Muscle of leg (tissue), 16 donors: Measurements from ENCODE around the gene ARHGDIG. TPM values are rescaled to one million over a fixed set of nuclear protein-coding genes. Genes with fewer than 3 reads are reported as not detected.

Source experiments
- DNase-seq: peaks from one replicate; pipeline ENCODE4 v3.0.0; 2013
- H3K27ac ChIP-seq: one replicate; pipeline ENCODE4 v1.5.1; 2013; ENCODE audit warnings: mild to moderate bottlenecking, low read length, control low read depth
- H3K27me3 ChIP-seq: one replicate; pipeline ENCODE4 v1.6.1; 2013; ENCODE audit warnings: low read length; ENCODE audit not compliant: control insufficient read depth, insufficient read depth
- H3K36me3 ChIP-seq: one replicate; pipeline ENCODE4 v1.6.1; 2013; ENCODE audit warnings: low read length; ENCODE audit not compliant: control insufficient read depth, insufficient read depth
- H3K4me1 ChIP-seq: one replicate; pipeline ENCODE4 v1.6.1; 2013; ENCODE audit warnings: low read length; ENCODE audit not compliant: control insufficient read depth, insufficient read depth
- H3K4me3 ChIP-seq: one replicate; pipeline ENCODE4 v1.5.1; 2013; ENCODE audit warnings: low read length, control low read depth
- H3K9me3 ChIP-seq: replicated peaks from 2 replicates; pipeline ENCODE4 v1.6.1; 2013; ENCODE audit warnings: low read depth, low read length; ENCODE audit not compliant: control insufficient read depth
- WGBS: methylation state at CpG from one replicate; pipeline ENCODE4 v1.1.5; 2013; ENCODE audit warnings: missing lambda C conversion rate; ENCODE audit not compliant: insufficient coverage; 5-methylcytosine and 5-hydroxymethylcytosine counted together
- long read RNA-seq, 11 donors: transcript quantifications; one replicate each; lab custom pipeline, GENCODE V29; 2026
- polyA plus RNA-seq, 8 donors: library from polyadenylated mRNA; unstranded; fragments of 120-200 nt; gene quantifications; one replicate each; pipeline versions ENCODE4 v1.2.1 to v1.2.3, GENCODE V29; 2013; ENCODE audit warnings: inconsistent platforms in 1 of 8, low replicate concordance in 1 of 8; ENCODE audit not compliant: insufficient read length in 8 of 8, insufficient read depth in 1 of 8
- total RNA-seq: library from RNA; stranded (reverse); fragments of 120-200 nt; gene quantifications from one replicate; pipeline ENCODE4 v1.2.4, GENCODE V29; 2013

Gene ARHGDIG
- total RNA-seq (1.0 TPM), polyA plus RNA-seq (1 to 10 TPM in 2 of 8 donors, under 1 TPM in 6; 0.30 to 2.4 (median 0.63) TPM)
- long read RNA-seq, donor 1 = 0 reads
- long read RNA-seq, donor 2 = 0 reads
- long read RNA-seq, donor 3 = 0 reads
- long read RNA-seq, donor 4, partial matches to known transcripts = 0 of 1 reads
- long read RNA-seq, donor 4, other reads (novel, unspliced or antisense) = 0 of 1 reads
- long read RNA-seq, donor 5 = 0 reads
- long read RNA-seq, donor 6, partial matches to known transcripts = 0 of 2 reads
- long read RNA-seq, donor 6, other reads (novel, unspliced or antisense) = 0 of 2 reads
- long read RNA-seq, donor 7, partial matches to known transcripts = 0 of 1 reads
- long read RNA-seq, donor 7, other reads (novel, unspliced or antisense) = 0 of 1 reads
- long read RNA-seq, donor 8 = 0 reads
- long read RNA-seq, donor 9 = 0 reads
- long read RNA-seq, donor 10 = 0 reads
- long read RNA-seq, donor 11 = 0 reads

GRCh38 chr16:280552-280951 is at the start of gene ARHGDIG:
Gene ARHGDIG, plus strand, starts transcription at chr16:280591. Its CDS starts 90 bp downstream, at chr16:280681.
- H3K4me3 ChIP-seq = peak within 1 kb of the TSS; percentile 19
- peaks cover 21% of the 10 kb centered on the region for H3K4me1 ChIP-seq
- peaks cover 55% of the 10 kb centered on the region for H3K27me3 ChIP-seq
- H3K36me3 ChIP-seq = no peaks in the 10 kb centered on the region
- no peaks in the 10 kb centered on the region for H3K9me3 ChIP-seq
- under 1% methylated on average over 52 of the region's 54 CpGs for WGBS
- peak; percentile 33 for DNase-seq
- H3K27ac ChIP-seq = no peak within 1 kb of the TSS

GRCh38 chr16:230949-231348 is 49.4 kb upstream of the ARHGDIG start:
- 81% methylated on average over 12 of the region's 22 CpGs for WGBS
- Histone ChIP-seq H3K27me3 (no peaks in the 10 kb centered on the region), H3K36me3 (peaks cover 18% of the 10 kb centered on the region), H3K9me3 (no peaks in the 10 kb centered on the region), H3K4me3 (no peak overlapping the region), H3K27ac (no peak overlapping the region), H3K4me1 (peaks cover 4% of the 10 kb centered on the region)
- no peak for DNase-seq

GRCh38 chr16:234468-235305 is 45.7 kb upstream of the ARHGDIG start, which contains the start of gene FAM234A:
Gene FAM234A, plus strand, starts transcription at chr16:234821. Its CDS starts 19,593 bp downstream, at chr16:254414.
- WGBS = under 1% methylated on average over 85 of the region's 85 CpGs
- peaks cover 4% of the 10 kb centered on the region for H3K36me3 ChIP-seq
- H3K4me3 ChIP-seq = peak within 1 kb of the TSS; percentile 91
- no peaks in the 10 kb centered on the region for H3K9me3 ChIP-seq
- DNase-seq = peak; percentile 97
- no peaks in the 10 kb centered on the region for H3K27me3 ChIP-seq
- H3K27ac ChIP-seq = peak within 1 kb of the TSS; percentile 99
- H3K4me1 ChIP-seq = peaks cover 6% of the 10 kb centered on the region

- Histone ChIP-seq H3K4me1 (peaks cover 14% of the 10 kb centered on the region), H3K36me3 (peaks cover 4% of the 10 kb centered on the region), H3K9me3 (no peaks in the 10 kb centered on the region), H3K27ac (peak overlapping the region; percentile 3), H3K4me3 (no peak overlapping the region), H3K27me3 (no peaks in the 10 kb centered on the region)
- no peak for DNase-seq
- WGBS = 76% methylated on average over 2 of the region's 3 CpGs
These were observed 40.5 kb upstream of the ARHGDIG start for GRCh38 chr16:239948-240277.

GRCh38 chr16:240559-240958 is 39.8 kb upstream of the ARHGDIG start:
- Histone ChIP-seq H3K4me3 (no peak overlapping the region), H3K4me1 (peaks cover 12% of the 10 kb centered on the region), H3K9me3 (no peaks in the 10 kb centered on the region), H3K27me3 (no peaks in the 10 kb centered on the region), H3K27ac (no peak overlapping the region), H3K36me3 (peaks cover 4% of the 10 kb centered on the region)
- DNase-seq = no peak
- WGBS = no CpG with 5 or more reads among the region's 8 CpGs

GRCh38 chr16:242281-242680 is 38.1 kb upstream of the ARHGDIG start:
- Histone ChIP-seq H3K4me1 (peaks cover 10% of the 10 kb centered on the region), H3K36me3 (peaks cover 3% of the 10 kb centered on the region), H3K27ac (no peak overlapping the region), H3K9me3 (no peaks in the 10 kb centered on the region), H3K4me3 (no peak overlapping the region), H3K27me3 (no peaks in the 10 kb centered on the region)
- 92% methylated on average over 4 of the region's 10 CpGs for WGBS
- DNase-seq = no peak

- Histone ChIP-seq H3K9me3 (no peaks in the 10 kb centered on the region), H3K27me3 (no peaks in the 10 kb centered on the region), H3K36me3 (no peaks in the 10 kb centered on the region), H3K27ac (no peak overlapping the region), H3K4me1 (peaks cover 10% of the 10 kb centered on the region), H3K4me3 (no peak overlapping the region)
- WGBS = 81% methylated on average over 3 of the region's 4 CpGs
- no peak for DNase-seq
These were observed 37.0 kb upstream of the ARHGDIG start for GRCh38 chr16:243348-243747.

GRCh38 chr16:245105-245504 is 35.3 kb upstream of the ARHGDIG start:
- Histone ChIP-seq H3K36me3 (peaks cover 4% of the 10 kb centered on the region), H3K4me3 (no peak overlapping the region), H3K4me1 (peaks cover 4% of the 10 kb centered on the region), H3K27me3 (no peaks in the 10 kb centered on the region), H3K27ac (no peak overlapping the region), H3K9me3 (no peaks in the 10 kb centered on the region)
- no peak for DNase-seq
- WGBS = 75% methylated on average over 4 of the region's 9 CpGs

GRCh38 chr16:247027-247426 is 33.4 kb upstream of the ARHGDIG start:
- Histone ChIP-seq H3K36me3 (peaks cover 8% of the 10 kb centered on the region), H3K27ac (no peak overlapping the region)

GRCh38 chr16:249431-249830 is 31.0 kb upstream of the ARHGDIG start:
- no peak for DNase-seq
- 78% methylated on average over 11 of the region's 12 CpGs for WGBS
- Histone ChIP-seq H3K9me3 (no peaks in the 10 kb centered on the region), H3K27ac (no peak overlapping the region), H3K27me3 (no peaks in the 10 kb centered on the region), H3K4me3 (no peak overlapping the region), H3K36me3 (peaks cover 17% of the 10 kb centered on the region), H3K4me1 (no peaks in the 10 kb centered on the region)

More at GRCh38 chr16:247027-247426, 33.4 kb upstream of the ARHGDIG start:
- Histone ChIP-seq H3K4me3 (no peak overlapping the region), H3K9me3 (no peaks in the 10 kb centered on the region), H3K27me3 (no peaks in the 10 kb centered on the region), H3K4me1 (no peaks in the 10 kb centered on the region)
- 98% methylated on average over 5 of the region's 12 CpGs for WGBS
- no peak for DNase-seq
